Small intestine (tissue), 7 donors: ENCODE data around the gene GAB2. TPM values are rescaled to one million over a fixed set of nuclear protein-coding genes. Genes with fewer than 3 reads are reported as not detected.

Experiments
- DNase-seq, 2 donors: peaks; one replicate each; pipeline versions ENCODE4 v3.0.0 to v3.0.0-alpha.2; 2013
- FAIRE-seq: peaks from 2 replicates; lab custom pipeline; 2012; peaks lifted over from hg19 to GRCh38; lab: Jason Lieb, UNC
- H3K27ac ChIP-seq, 3 donors: one replicate each; pipeline ENCODE4 v1.5.1; 2013; ENCODE audit warnings: low read length in 2 of 3, mild to moderate bottlenecking in 2 of 3, control low read depth in 1 of 3, inconsistent platforms in 1 of 3, low read depth in 1 of 3, moderate library complexity in 1 of 3
- H3K27me3 ChIP-seq, 3 donors: one replicate each; pipeline ENCODE4 v1.6.1; 2013; ENCODE audit warnings: low read length in 3 of 3, inconsistent platforms in 1 of 3; ENCODE audit not compliant: control insufficient read depth in 3 of 3, insufficient read depth in 3 of 3
- H3K36me3 ChIP-seq, 3 donors: one replicate each; pipeline ENCODE4 v1.6.1; 2013; ENCODE audit warnings: low read length in 3 of 3, inconsistent platforms in 1 of 3, low read depth in 1 of 3, mild to moderate bottlenecking in 1 of 3, moderate library complexity in 1 of 3; ENCODE audit not compliant: control insufficient read depth in 3 of 3, insufficient read depth in 2 of 3
- H3K4me1 ChIP-seq, 3 donors: one replicate each; pipeline ENCODE4 v1.6.1; 2013; ENCODE audit warnings: low read length in 2 of 3, inconsistent platforms in 1 of 3, low read depth in 1 of 3, mild to moderate bottlenecking in 1 of 3, moderate library complexity in 1 of 3; ENCODE audit not compliant: control insufficient read depth in 3 of 3, insufficient read depth in 2 of 3
- H3K4me3 ChIP-seq, 3 donors: one replicate each; pipeline ENCODE4 v1.5.1; 2013; ENCODE audit warnings: low read length in 3 of 3, control low read depth in 1 of 3, inconsistent platforms in 1 of 3, low read depth in 1 of 3, mild to moderate bottlenecking in 1 of 3, moderate library complexity in 1 of 3
- H3K9me3 ChIP-seq, 2 donors: one replicate each; pipeline ENCODE4 v1.6.1; 2013; ENCODE audit warnings: low read depth in 1 of 2, low read length in 1 of 2; ENCODE audit not compliant: control insufficient read depth in 2 of 2, insufficient read depth in 1 of 2
- WGBS, 3 donors: extraction: QIAGEN DNeasy Blood & Tissue Kit; methylation state at CpG; one replicate each; pipeline ENCODE4 v1.1.7; 2013; 5-methylcytosine and 5-hydroxymethylcytosine counted together
- polyA plus RNA-seq, 4 donors: library from polyadenylated mRNA; stranded (reverse) in 3 of 4; unstranded in 1 of 4; fragments of 200-250 nt in 3 of 4; fragments of 120-200 nt in 1 of 4; gene quantifications; one replicate each; pipeline versions ENCODE4 v1.2.1 to v1.2.3, GENCODE V29; 2013
- donor health status: healthy with polysubstance abuse.
- donor health status: control.
- donor health status: control.
- donor health status: Bipolar disorder and iron deficiency.
- donor health status: healthy.

Gene GAB2
- polyA plus RNA-seq, 4 donors = 6.8 to 13.6 (median 8.5) TPM

DNA sequence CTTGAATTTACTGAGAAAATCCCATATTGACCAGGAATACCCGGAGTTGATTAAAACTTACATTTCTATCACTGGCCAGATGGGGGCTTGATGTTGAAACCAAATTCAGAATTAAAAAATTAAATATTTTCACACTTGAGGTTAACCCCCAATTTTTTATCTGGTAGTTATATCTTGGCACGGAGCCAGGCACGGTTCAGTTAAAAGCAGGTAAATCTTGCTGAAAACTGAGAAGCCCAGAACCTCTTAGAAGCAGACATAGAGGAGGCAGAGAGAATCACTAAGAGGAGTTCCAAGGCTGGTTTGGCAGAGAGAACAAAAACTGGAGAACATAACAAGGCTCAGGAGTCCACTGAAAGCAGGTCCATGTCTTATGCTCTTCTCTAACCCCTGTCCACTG, 151.2 kb downstream of the GAB2 start:
- FAIRE-seq (no peak), DNase-seq (no peak)
- H3K9me3 ChIP-seq = no peaks in the 10 kb centered on the region
- H3K4me1 ChIP-seq = no peaks in the 10 kb centered on the region
- H3K27me3 ChIP-seq = no peaks in the 10 kb centered on the region
- H3K4me3 ChIP-seq = no peak overlapping the region
- H3K36me3 ChIP-seq = no peaks in the 10 kb centered on the region
- no peak overlapping the region for H3K27ac ChIP-seq
- 55 to 60% (median 58%) methylated on average over 3 of the region's 3 CpGs for WGBS, 3 donors

- DNase-seq = no peak
- no peaks in the 10 kb centered on the region for H3K36me3 ChIP-seq
- H3K27ac ChIP-seq = no peak overlapping the region
- H3K4me3 ChIP-seq = no peak overlapping the region
- FAIRE-seq = no peak
- no peaks in the 10 kb centered on the region for H3K9me3 ChIP-seq
- WGBS, 3 donors = 50 to 64% (median 51%) methylated on average over 3 of the region's 3 CpGs
- no peaks in the 10 kb centered on the region for H3K4me1 ChIP-seq
- no peaks in the 10 kb centered on the region for H3K27me3 ChIP-seq
Measured at GRCh38 chr11:78265326-78265725, 152.3 kb downstream of the GAB2 start.

DNA sequence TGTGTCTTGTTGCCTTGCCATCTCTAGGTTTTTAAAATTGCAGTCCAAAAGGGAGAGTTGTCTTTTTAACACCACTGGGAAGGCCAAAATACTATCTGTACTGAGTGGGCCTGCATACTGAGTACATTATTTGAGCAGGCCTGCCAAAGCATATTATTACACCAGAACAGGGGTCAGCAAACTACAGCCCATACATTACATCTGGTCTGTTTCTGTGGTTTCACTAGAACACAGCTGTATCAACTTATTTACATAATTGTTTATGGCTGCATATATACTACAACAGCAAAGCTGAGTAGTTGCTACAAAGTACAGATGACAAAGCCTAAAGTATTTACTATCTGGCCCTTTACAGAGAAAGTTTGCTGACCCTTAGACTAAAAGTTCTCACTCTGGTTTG, 154.9 kb downstream of the GAB2 start:
- H3K4me1 ChIP-seq = no peaks in the 10 kb centered on the region
- FAIRE-seq (no peak), DNase-seq (no peak)
- H3K9me3 ChIP-seq = no peaks in the 10 kb centered on the region
- H3K36me3 ChIP-seq = no peaks in the 10 kb centered on the region
- H3K27ac ChIP-seq = no peak overlapping the region
- no peaks in the 10 kb centered on the region for H3K27me3 ChIP-seq
- no peak overlapping the region for H3K4me3 ChIP-seq

- DNase-seq = no peak
- no peak overlapping the region for H3K4me3 ChIP-seq
- H3K27ac ChIP-seq = no peak overlapping the region
- H3K9me3 ChIP-seq = no peaks in the 10 kb centered on the region
- H3K36me3 ChIP-seq = no peaks in the 10 kb centered on the region
- WGBS, 3 donors = 84 to 90% (median 89%) methylated on average over 5 of the region's 5 CpGs
- no peak for FAIRE-seq
- H3K4me1 ChIP-seq = peaks cover 0 to 2% (median 0%) of the 10 kb centered on the region in 3 donors
- H3K27me3 ChIP-seq = no peaks in the 10 kb centered on the region
Measured at GRCh38 chr11:78262238-78262637, 155.4 kb downstream of the GAB2 start.

DNA sequence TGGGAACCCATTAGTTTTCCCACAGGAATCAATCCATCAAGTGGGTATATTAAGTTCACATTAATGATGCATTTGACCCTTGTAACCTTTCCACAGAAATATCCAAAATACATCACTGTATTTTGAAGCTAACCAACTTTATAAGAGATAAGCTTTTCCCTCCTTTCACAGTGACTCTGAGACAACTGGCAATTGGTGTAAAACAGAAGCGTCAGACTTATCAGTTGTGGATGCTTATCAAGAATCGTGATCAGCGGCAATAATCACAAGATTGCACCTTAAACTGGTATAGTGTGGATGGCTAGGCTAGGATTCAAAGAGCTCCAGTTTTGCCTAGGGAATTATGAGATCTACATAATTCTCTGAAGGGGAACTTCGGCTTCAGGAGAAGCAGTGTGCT, 155.8 kb downstream of the GAB2 start:
- Histone ChIP-seq H3K4me1 (peaks cover 0 to 6% (median 0%) of the 10 kb centered on the region in 3 donors), H3K27ac (no peak overlapping the region), H3K4me3 (no peak overlapping the region), H3K36me3 (no peaks in the 10 kb centered on the region), H3K9me3 (no peaks in the 10 kb centered on the region), H3K27me3 (no peaks in the 10 kb centered on the region)
- FAIRE-seq (no peak), DNase-seq (no peak)
- WGBS, 3 donors = 62 to 78% (median 73%) methylated on average over 4 of the region's 4 CpGs

DNA sequence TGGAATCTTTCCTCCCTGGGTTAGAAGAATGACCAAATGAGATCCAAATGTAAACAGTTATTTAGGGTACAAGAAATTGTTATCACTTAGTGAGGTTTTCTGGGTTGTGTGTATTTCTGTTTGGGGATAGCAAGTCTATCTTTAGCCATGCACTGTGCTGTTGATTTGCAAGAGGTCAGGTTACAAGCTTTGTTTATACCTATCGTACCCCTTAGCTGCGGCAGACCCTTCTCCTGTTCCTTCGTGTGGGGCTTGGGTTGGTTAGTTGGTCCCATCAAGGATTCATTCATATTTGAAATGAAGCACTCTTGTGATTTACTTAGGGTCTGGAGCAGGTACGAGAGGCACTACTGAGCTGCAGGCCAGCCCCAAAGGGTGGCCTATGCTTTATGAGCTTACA, 156.3 kb downstream of the GAB2 start:
- Histone ChIP-seq H3K27ac (no peak overlapping the region), H3K27me3 (no peaks in the 10 kb centered on the region), H3K4me1 (peaks cover 0 to 11% (median 0%) of the 10 kb centered on the region in 3 donors), H3K36me3 (no peaks in the 10 kb centered on the region), H3K9me3 (no peaks in the 10 kb centered on the region), H3K4me3 (no peak overlapping the region)
- no peak for DNase-seq
- WGBS, 3 donors = 77 to 95% (median 85%) methylated on average over 4 of the region's 4 CpGs
- FAIRE-seq = no peak

GRCh38 chr11:78259777-78260487, 157.7 kb downstream of the GAB2 start:
- no peak for DNase-seq

GRCh38 chr11:78257654-78258053, 160.0 kb downstream of the GAB2 start:
- Histone ChIP-seq H3K27ac (peak overlapping the region in 1 of 3 donors; percentile 51), H3K36me3 (no peaks in the 10 kb centered on the region), H3K4me3 (no peak overlapping the region), H3K27me3 (no peaks in the 10 kb centered on the region), H3K4me1 (peaks cover 0 to 15% (median 0%) of the 10 kb centered on the region in 3 donors), H3K9me3 (no peaks in the 10 kb centered on the region)
- FAIRE-seq (no peak), DNase-seq (no peak)
- 91 to 97% (median 96%) methylated on average over 3 of the region's 3 CpGs for WGBS, 3 donors

More at GRCh38 chr11:78259777-78260487, 157.7 kb downstream of the GAB2 start:
- no peak for FAIRE-seq
- Histone ChIP-seq H3K4me1 (peaks cover 0 to 15% (median 0%) of the 10 kb centered on the region in 3 donors), H3K9me3 (no peaks in the 10 kb centered on the region), H3K4me3 (no peak overlapping the region), H3K27ac (no peak overlapping the region), H3K36me3 (no peaks in the 10 kb centered on the region), H3K27me3 (no peaks in the 10 kb centered on the region)
- 67 to 70% (median 68%) methylated on average over 8 of the region's 8 CpGs for WGBS, 3 donors

GRCh38 chr11:78256962-78257361, 160.7 kb downstream of the GAB2 start:
- FAIRE-seq (no peak), DNase-seq (peak in 1 of 2 donors; percentile 41)
- Histone ChIP-seq H3K4me1 (peaks cover 0 to 15% (median 0%) of the 10 kb centered on the region in 3 donors), H3K36me3 (no peaks in the 10 kb centered on the region), H3K4me3 (no peak overlapping the region), H3K27ac (peak overlapping the region in 1 of 3 donors; percentile 55), H3K27me3 (no peaks in the 10 kb centered on the region), H3K9me3 (no peaks in the 10 kb centered on the region)
- WGBS, 3 donors = 17 to 22% (median 21%) methylated on average over 3 of the region's 3 CpGs
